HK-2 (cell line): ENCODE measurements around the gene RTRAF.

Experiments
- DNase-seq: peaks from one replicate; pipeline ENCODE4 v3.0.0-alpha.2; 2018; ENCODE audit not compliant: unreplicated experiment

RTRAF gene

DNA sequence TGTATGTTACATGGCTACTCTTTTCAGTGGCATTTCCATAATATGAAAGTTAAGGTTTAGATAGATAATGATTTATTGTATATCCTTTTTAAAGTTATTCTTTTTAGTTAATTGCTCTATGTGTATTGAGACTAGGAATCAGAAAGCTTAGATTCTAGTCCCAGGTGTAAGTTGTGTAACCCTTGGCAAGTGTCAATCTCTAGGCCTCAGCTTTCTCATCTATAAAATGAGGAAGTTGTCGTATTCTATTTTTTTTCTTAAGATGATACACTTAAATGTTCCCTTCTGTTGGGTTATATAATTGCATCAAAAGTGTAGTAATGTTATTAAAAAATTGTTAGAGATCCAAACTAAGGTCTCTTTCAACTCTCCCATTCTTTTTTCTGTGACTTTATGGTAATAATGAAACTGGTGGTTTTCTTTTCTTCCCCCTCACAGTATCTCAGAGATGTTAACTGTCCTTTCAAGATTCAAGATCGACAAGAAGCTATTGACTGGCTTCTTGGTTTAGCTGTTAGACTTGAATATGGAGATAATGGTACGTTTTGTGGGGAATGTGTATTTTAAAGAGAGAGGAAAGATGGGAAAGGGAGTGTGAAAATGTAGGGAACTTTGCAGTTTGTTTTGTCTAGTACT, 4.1 kb downstream of the RTRAF start:
- no peak for DNase-seq

DNA sequence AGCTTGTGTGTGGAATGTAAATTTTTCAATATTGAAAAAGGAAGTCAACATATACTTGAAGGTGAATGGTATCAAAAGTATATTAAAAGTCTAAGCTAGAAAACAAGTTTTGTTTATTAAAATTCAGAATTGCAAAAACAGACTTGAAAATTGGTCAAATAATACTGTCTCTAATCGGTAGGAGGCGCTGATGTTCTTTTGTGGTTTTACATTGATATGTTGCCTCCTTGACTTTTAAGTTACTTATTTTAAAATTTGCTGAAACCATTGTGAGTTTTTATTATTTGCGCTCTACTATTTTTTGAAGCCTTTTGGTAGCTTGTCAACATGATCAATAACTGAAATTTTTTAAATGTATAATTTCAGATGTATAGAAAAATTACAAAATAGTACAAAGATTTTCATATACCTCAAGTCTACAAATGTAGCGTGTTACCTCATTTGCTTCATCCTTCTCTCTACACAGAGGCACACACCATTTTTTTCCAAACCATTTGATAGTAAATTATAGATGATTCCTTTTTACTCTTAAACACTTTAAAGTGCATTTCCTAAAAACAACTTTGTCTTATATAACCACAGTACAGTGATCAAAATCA, 6.9 kb downstream of the RTRAF start:
- DNase-seq, result no peak

DNA sequence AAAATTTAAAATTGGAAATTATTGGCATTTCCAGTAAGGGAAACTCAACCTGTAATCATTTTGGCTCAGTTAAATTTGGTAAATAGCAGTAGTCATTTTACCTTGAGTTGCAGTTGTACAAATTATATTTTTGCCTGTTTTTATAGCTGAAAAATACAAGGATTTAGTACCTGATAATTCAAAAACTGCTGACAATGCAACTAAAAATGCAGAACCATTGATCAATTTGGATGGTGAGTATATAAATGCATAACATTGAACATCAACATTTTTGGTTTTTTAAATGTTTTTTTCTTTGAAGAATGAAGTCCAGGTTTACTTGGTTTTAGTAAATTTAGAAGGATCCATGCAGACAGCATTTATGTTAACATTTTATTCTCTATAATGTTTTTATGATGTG, 9.0 kb downstream of the RTRAF start:
- no peak for DNase-seq

DNA sequence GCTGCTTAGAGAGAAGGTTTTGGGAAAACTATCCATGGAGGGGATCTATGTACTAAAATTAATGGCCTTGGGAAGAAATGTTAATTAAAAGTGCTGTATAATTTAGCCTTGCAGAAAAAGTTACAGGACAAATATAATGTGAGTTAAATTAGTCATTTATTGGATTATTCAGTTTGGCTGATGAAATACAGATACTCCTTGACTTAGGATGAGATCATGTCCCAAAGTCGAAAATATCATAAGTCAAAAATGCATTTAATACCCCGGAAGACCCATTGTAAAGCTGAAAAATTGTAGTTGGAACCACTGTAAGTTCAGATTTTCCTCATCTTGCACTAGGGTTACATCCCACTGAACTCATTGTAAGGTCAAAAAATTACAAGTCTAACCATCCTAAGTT, 9.7 kb downstream of the RTRAF start:
- no peak for DNase-seq

DNA sequence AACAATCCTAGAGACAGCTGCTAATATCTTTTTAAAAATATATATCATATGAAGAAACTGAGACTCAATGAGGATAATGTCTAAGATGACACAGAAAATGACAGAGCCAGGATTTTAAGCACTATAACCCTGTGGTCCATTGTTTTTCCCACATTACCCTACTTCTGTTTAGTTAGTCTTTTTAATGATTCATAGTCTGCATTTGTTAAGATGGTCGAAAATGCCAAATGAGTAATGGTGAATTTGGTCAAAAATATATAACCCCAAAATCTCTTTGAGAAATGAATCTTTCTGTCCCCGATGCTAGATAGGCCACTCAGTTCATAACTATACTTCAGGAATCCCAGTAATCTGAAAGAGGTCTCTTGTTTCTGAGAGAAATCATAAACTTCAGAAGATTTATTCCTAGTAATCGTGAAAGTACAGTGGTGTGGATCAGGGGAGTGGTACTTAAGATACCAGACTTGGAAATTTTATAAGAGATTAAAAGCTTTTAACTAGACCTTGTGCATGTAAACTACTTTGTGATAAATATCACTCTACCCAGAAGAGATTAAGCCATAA, 10.8 kb downstream of the RTRAF start:
- DNase-seq, result no peak

DNA sequence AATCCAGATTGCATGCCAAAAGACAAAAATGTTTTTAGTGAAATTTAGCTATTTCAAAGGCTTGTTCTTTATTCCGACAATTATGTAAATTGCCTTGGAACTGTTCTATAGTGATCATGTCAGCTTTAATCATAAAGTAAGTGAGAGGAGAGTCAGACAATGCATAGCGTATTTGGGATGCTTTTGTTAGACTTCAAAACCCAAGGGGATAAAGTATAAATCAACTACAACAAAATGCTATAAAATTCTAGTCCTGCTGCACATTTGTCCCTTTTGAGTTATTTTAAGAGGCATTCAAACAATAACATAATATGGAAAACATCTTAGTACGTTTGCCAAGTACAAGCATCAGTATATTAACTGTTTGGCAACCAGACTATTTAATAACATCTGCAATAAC, 11.3 kb downstream of the RTRAF start:
- no peak for DNase-seq

DNA sequence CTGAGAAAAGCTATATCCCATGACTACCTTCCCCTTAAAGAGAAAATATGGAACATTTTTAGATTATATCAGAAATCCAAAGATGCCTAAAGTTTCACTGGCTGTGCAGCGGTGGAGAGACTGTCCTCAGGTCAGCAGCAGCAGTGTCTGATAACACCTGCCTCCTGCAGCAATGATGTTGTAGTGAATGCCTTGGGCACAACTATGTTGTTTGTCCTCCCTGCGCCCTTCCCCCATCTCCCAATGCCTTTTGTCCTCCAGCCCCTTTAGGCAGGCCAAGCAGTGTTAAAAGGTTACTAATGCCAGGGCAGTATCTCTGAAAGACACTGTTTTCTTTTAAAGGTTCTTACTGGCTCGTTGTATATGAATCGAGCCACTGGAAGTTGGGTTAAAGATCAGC, 13.2 kb downstream of the RTRAF start:
- no peak for DNase-seq

DNA sequence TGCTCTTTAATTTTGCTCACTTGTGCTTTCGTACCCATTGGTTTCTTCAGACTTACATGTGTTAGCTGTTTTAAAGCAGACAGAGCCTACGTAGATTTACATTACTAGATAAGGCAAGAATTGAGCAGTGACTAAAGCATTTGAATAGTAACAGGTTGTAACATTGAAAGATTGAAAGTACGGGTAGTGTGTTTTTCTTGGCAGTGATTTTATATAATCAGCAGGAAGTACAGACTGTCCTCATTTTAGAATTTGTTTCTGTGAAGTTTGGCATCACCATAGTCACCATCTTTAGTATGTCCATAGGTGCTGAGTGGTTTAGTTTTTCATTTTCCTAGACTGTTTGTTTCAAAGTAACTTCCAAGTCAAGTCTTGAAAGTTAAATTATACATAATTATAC, 14.0 kb downstream of the RTRAF start:
- no peak for DNase-seq

DNA sequence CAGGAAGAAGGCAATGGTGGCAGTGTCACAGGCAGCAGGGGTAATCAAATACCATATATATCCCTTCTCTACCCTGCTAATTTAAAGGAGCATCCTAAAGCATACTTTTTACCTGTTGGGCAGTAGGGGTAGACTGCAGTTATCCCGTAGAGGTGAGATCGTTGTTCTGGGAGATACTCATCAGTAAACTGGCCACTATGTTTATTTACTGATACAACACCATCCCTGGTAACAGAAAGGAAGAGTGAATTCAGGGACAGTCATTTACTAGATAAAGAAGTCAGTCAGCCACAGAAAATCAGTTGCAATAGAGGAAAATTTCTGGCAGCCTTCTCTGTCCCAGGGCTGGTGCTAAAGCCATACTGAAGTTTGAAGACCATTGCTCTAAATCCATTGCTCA, 16.3 kb downstream of the RTRAF start:
- DNase-seq, result no peak

DNA sequence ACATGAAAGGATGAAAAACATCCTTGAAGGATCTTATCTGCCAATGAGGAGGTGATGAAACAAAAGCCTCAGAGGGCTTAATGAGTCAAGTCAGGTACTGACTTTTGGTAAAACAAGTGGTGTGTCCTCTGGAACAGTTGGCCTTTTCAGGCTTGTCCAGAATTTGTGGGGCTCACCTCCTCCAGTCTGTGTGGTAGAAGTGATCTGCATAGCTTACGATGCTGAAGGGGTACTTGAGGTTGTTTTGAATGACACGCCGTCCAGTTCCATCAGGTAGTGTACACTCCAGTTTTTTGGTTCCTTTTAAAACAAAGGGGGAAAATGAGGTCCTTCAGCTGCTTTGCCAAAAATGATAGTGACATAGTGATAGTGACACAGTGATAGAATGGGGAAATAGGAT, 17.0 kb downstream of the RTRAF start:
- DNase-seq, result no peak

DNA sequence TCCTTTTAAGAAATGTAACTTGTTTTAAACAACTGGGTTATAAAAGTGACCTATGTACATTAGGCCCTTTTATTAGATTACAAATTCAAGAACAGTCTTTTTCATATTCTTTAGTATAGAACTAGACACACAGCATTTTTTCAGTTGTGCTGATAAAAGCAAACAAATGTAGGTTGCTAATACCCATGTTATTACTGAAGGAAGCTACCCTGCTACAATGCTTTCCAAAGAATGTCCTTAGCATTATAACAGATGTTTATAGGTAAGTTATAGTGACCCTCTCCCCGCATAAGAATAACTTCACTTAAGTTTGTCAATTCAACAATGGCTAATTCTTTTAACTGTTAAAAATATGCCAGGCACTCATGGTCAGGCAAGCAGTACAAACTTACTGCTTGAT, 17.9 kb downstream of the RTRAF start:
- DNase-seq, result no peak

DNA sequence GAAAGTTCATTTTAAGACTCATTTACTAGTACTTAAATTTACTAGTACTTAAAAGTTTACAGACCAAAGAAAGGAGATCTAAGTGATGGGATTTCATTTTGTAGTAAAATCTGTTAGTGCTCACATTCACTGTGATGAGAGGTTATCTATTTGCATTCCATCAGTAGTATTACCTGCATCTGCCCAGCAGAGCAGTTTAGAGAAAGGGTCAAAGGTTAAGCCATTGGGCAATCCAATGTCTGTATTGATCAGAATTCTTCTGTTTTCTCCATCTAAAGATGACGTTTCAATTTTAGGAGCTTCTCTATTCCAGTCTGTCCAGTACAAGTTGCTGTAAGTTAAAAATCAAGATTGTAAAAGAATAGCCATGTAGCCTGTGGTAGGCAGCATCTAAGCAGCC, 18.3 kb downstream of the RTRAF start:
- DNase-seq, result no peak

DNA sequence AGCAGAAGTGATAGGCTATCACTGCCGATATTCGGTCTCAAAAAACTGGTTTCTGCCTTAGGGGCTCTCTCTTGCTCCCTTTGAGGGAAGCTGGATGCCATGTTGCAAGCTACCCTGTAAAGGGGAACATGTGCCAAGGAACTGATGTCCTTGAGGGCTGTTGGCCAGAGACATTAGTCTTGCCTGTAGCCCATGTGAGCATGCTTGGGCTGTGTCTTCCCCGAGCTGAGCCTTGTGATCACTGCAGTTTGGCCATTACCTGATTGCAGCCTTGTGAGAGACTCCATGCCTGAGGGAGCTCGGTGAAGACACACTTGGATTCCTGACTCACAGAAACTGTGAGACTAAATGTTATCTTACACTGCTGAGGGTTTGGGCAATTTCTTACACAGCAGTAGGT, 18.8 kb downstream of the RTRAF start:
- no peak for DNase-seq

DNA sequence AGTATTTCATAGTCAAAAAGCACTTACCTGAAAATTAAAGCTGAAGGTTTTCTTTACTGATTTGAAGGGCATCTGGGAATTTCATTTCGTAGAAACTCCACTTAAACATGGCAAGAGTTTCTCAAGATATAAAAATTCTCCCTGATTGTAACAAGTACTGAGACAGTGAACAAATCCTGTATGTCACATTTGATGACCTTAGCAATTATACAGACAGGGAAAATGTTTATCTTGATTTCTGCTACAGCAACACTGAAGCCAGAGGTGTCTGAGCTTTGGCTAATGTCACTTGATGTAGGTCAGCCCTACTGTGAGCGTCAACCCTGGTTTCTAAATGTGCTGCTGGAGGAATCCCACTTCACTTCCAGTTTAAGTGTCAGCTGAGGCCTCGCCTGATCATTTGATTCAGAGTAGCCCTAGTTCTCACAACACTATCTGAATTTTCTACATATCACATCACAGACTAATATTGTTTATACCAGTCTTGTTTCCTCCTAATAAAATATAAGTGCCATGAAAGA, 20.9 kb downstream of the RTRAF start:
- DNase-seq, result no peak

DNA sequence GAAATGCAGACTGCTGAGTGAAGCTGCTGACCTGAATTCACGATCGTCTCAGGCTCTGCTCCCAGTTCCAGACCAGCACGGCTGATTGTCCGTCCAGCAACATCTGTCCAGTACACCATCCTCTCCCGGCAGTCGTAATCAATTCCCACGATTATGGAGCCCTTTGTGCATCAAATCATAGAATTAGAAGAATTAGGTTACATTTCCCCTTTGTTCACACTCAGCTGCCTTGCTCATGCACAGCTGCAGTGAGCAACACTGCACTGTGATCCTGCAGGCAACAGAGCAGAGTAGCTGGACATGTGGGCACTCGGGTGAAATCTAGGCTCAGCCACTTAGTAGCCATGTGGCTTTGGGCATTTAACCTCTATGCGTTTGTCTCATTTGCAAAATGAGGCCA, 22.2 kb downstream of the RTRAF start:
- no peak for DNase-seq

DNA sequence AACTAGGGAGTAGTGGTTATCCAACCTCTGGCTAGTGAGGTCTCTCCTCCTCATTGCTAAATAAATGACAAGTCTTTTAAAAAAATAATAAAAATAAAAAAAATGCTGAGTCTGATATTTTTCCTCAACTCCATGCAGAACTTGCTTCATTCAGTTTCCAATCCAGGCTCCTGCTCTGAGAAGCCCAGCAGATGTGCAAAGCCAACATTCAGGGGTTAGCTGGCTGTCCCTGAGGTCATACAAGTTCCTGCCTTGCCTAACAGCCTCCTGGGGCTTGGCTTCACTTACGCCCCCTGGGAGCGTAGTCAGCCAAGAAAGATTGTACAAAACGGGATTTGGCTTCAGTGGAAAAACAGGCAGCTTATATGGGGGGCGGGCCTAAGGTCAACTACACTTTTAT, 23.3 kb downstream of the RTRAF start:
- DNase-seq, result no peak

DNA sequence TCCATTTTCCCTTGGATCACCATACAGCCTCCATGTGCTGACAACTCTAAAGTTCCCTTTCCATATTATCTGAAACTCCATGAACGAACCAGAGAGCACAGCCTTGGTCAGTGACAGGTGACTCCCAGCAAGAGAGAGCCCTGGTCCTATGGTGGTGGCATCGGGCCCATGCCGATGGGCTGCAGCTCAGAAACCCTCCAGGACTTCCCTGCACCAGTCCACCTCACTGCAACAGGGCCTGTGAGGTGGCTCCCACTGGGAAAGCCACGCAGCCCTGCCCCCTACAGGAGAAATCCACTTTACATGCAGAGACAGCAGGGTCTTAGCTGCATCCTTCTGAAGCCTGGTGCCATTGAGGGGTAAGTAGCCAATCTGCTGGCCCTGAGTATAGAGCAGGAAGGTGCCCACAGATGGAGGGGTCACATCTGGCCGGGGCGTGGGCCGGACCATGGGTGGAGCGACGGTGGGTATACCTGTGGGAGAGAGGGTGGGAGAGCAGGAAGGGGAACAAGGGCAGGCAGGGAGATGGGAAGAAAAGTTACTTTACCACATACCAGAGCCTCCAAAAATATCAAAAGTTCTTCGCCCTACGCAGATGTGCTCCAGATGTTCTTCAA, 24.7 kb downstream of the RTRAF start:
- no peak for DNase-seq

DNA sequence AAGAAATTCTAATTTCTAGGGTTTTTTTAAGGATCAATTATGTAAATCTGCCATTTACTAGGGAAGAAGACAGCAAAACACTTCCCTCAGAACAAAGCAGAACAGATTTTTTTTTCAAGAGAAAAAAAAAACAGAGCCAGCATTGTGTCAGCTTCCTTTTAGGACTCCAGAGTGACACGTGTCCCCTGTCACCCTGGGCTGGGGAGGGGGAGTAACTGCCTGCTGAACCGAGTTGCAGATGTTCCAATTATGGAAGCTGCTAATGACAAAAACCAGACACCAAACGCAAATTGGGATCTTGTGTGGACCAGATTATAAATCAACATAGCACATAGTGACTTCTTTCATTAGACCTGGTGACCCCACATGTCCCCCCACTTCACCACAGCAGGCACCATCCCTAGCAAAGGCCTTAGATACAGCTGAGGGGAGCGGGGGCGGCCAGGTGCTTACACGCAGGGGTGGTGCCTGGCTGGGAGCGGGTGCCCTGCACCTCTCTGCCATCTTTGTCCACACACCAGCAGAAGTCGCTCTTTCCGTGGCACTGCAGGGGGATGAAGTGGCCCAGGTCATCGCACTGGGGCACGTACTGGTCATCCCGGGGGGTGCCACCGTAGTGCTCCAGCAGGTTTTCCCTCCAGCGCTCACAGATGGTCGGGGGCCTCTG, 25.4 kb downstream of the RTRAF start:
- DNase-seq, result no peak

DNA sequence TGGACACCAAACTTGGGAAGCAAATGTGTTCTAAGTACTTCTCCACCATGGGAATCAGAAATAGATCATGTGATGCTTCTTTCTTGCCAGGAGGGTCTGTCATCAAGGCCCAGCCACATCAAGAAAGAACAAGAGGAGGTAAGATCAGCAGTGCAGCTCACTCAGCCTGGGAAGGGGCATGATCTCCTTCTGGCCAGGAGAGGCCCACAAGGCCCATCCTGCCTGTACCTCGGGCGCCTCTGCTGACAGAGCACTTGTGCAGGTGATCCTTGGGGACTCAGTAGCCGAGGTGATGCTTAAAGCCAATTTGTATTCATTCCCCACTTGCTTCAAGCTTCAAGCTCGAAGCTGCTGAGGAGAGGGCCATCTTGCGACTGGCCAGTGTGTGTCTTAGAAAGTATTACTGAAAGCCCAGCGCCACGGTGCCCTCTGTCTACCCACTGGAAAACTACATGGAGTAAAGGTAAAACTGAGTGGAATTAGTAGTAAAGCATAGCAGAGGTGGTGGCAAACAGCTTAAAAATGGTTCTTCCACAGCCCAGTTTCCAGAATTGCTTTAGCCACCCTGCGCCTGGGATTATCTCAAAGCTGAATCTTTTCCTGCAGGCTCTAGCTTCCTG, 26.2 kb downstream of the RTRAF start:
- DNase-seq, result peak; percentile 14

DNA sequence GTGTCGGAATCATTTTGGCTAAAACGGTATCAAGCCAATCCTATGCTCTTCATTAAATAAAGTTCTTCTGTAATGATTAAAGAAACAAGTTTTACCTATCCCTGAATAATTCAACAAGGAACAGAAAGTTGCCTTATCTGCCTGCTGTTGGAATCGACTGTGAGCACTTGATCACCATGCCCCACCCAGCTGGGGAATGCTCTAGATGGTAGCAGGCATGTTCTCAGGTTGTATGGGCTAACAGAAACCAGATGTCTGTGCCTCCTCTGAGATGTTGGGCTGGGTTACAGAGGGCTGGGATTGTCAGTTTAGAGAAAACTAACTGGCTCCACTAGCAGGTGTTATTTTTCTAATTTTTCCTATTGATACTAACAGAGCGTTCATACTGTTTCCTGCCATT, 28.9 kb downstream of the RTRAF start:
- no peak for DNase-seq

DNA sequence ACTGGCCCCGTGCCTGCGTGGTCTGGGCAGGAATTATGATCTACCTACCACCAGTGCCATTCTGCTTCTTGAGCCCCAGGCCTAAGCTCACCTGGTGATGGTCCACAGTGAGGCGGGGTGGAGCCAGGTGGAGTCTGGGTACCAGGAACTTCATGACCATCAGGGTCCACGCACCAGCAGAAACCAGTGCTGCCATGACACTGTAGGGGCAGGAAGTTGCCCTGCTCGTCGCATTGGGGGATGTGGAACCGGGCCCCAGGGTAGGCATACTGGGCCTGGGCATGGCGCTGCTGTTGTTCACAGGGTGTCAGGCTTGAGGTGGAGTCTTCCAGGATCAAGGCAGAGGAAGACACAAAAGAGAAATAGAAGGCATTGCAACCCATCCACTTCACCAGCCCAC, 29.6 kb downstream of the RTRAF start:
- DNase-seq, result no peak

DNA sequence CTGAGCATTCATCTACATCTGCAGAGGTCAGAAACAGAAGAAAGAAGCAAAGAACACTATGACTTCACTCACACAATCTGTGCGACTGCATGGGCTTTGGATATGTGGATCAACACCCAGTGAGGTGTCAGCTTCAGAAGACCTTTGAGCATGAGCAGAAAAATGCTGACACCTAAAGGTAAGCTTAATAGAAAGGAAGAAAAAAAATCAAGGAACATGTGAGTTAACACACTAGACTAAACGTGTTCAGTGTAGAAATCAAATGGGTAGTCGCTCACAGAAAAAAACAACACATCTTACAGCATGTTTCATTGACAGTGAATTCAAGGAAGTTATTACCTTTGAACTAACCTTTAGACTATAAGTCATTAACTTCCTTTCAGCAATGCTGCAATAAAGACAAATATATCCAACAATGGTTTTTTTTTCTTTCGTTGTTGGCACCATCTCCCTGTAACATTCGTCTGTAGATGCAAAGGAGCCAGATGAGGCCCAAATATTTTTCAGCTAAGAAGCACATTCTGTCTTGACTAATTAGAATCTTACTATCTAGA, 30.9 kb downstream of the RTRAF start:
- DNase-seq, result no peak
